Suprapubic skin (tissue), 4 donors: Measurements from ENCODE around the gene SLC22A1.

Experiments
- CTCF ChIP-seq, 2 donors: fragments of 200-600 bp in 1 of 2; fragments of 450-650 bp in 1 of 2; sonication (generic) in 1 of 2; IDR thresholded peaks; one replicate each; pipeline ENCODE4 v1.5.1; 2016 to 2019; ENCODE audit warnings: antibody characterized with exemption in 2 of 2, mild to moderate bottlenecking in 1 of 2, moderate library complexity in 1 of 2
- POLR2A ChIP-seq, 2 donors: fragments of 450-650 bp; IDR thresholded peaks; one replicate each; pipeline ENCODE4 v1.6.1; 2017; ENCODE audit warnings: antibody characterized with exemption in 2 of 2, mild to moderate bottlenecking in 2 of 2, moderate library complexity in 2 of 2
- POLR2AphosphoS5 ChIP-seq, 3 donors: sonication (generic); formaldehyde crosslinking; IDR thresholded peaks; one replicate each; pipeline ENCODE4 v1.6.1; 2017; ENCODE audit warnings: antibody characterized with exemption in 3 of 3

- TF ChIP-seq POLR2A (IDR thresholded peaks at IDR 0.05), result no peak
- TF ChIP-seq POLR2AphosphoS5 (IDR thresholded peaks at IDR 0.05), result no peak
- no peak for TF ChIP-seq CTCF (IDR thresholded peaks at IDR 0.05)
These were observed 8.4 kb downstream of the SLC22A1 start for GRCh38 chr6:160129881-160130615.
